H9 (cell line): ENCODE data around the gene ZBTB12. TPM values are rescaled to one million over a fixed set of nuclear protein-coding genes. Genes with fewer than 3 reads are reported as not detected.

ENCODE experiments used
- DNase-seq: peaks from one replicate; pipeline ENCODE4 v3.0.0-alpha.2; 2017
- H2AFZ ChIP-seq: one replicate; pipeline ENCODE4 v1.6.1; 2013; ENCODE audit warnings: mild to moderate bottlenecking, low read length, control low read depth, moderate library complexity
- H2AK5ac ChIP-seq: 2 replicates; pipeline ENCODE4 v1.6.1; 2013; ENCODE audit warnings: low read length, control low read depth, mixed read lengths; ENCODE audit not compliant: insufficient read length
- H2BK120ac ChIP-seq: one replicate; pipeline ENCODE4 v1.6.1; 2013; ENCODE audit warnings: low read depth, mild to moderate bottlenecking, low read length, control low read depth, inconsistent platforms; ENCODE audit not compliant: poor library complexity, severe bottlenecking
- H2BK12ac ChIP-seq: 2 replicates; pipeline ENCODE4 v1.6.1; 2013; ENCODE audit warnings: low read length, control low read depth, mixed read lengths, low read depth; ENCODE audit not compliant: insufficient read length
- H2BK15ac ChIP-seq: 2 replicates; pipeline ENCODE4 v1.6.1; 2013; ENCODE audit warnings: low read depth, low read length, control low read depth
- H2BK20ac ChIP-seq: one replicate; pipeline ENCODE4 v1.6.1; 2013; ENCODE audit warnings: low read depth, mild to moderate bottlenecking, low read length, control low read depth, inconsistent platforms; ENCODE audit not compliant: poor library complexity, severe bottlenecking
- H2BK5ac ChIP-seq: 2 replicates; pipeline ENCODE4 v1.6.1; 2013; ENCODE audit warnings: low read length, control low read depth, mixed read lengths; ENCODE audit not compliant: insufficient read length
- H3K14ac ChIP-seq: 2 replicates; pipeline ENCODE4 v1.6.1; 2013; ENCODE audit warnings: low read length, control low read depth; ENCODE audit not compliant: insufficient read depth
- H3K18ac ChIP-seq: 2 replicates; pipeline ENCODE4 v1.6.1; 2013; ENCODE audit warnings: low read depth, mild to moderate bottlenecking, mixed read lengths, low read length, control low read depth; ENCODE audit not compliant: insufficient read length
- H3K23ac ChIP-seq: 2 replicates; pipeline ENCODE4 v1.6.1; 2013; ENCODE audit warnings: low read length, control low read depth, mixed read lengths, low read depth; ENCODE audit not compliant: insufficient read length
- H3K23me2 ChIP-seq: 2 replicates; pipeline ENCODE4 v1.6.1; 2013; ENCODE audit warnings: low read depth, mild to moderate bottlenecking, mixed read lengths, low read length, control low read depth; ENCODE audit not compliant: insufficient read length, poor library complexity, severe bottlenecking
- H3K27ac ChIP-seq: 2 replicates; pipeline ENCODE4 v1.5.1; 2013; ENCODE audit warnings: low read length, control low read depth, mixed read lengths, low read depth; ENCODE audit not compliant: insufficient read length
- H3K27me3 ChIP-seq: 2 replicates; pipeline ENCODE4 v1.6.1; 2013; ENCODE audit warnings: low read length, control low read depth, inconsistent platforms; ENCODE audit not compliant: insufficient read depth
- H3K4ac ChIP-seq: 2 replicates; pipeline ENCODE4 v1.6.1; 2013; ENCODE audit warnings: low read depth, mild to moderate bottlenecking, control low read depth, inconsistent platforms, low read length, moderate library complexity
- H3K4me1 ChIP-seq: 2 replicates; pipeline ENCODE4 v1.6.1; 2013; ENCODE audit warnings: low read length, control low read depth, inconsistent platforms; ENCODE audit not compliant: insufficient read depth
- H3K4me2 ChIP-seq: 2 replicates; pipeline ENCODE4 v1.6.1; 2013; ENCODE audit warnings: low read length, control low read depth, mixed read lengths; ENCODE audit not compliant: insufficient read length, insufficient read depth
- H3K56ac ChIP-seq: 2 replicates; pipeline ENCODE4 v1.6.1; 2013; ENCODE audit warnings: low read depth, mild to moderate bottlenecking, mixed read lengths, low read length, control low read depth; ENCODE audit not compliant: insufficient read length
- H3K79me1 ChIP-seq: 2 replicates; pipeline ENCODE4 v1.6.1; 2013; ENCODE audit warnings: low read depth, mild to moderate bottlenecking, moderate library complexity, low read length, control low read depth, inconsistent platforms; ENCODE audit not compliant: insufficient read depth, poor library complexity, severe bottlenecking
- H3K79me2 ChIP-seq: 2 replicates; pipeline ENCODE4 v1.6.1; 2013; ENCODE audit warnings: low read length, control low read depth, inconsistent platforms; ENCODE audit not compliant: insufficient read depth
- H3K9ac ChIP-seq: 2 replicates; pipeline ENCODE4 v1.6.1; 2013; ENCODE audit warnings: low read length, control low read depth, mixed read lengths; ENCODE audit not compliant: insufficient read length; ENCODE audit errors: extremely low read depth
- H3K9me3 ChIP-seq: one replicate; pipeline ENCODE4 v1.6.1; 2013; ENCODE audit warnings: low read depth, low read length, inconsistent platforms; ENCODE audit not compliant: control insufficient read depth
- H3T11ph ChIP-seq: one replicate; pipeline ENCODE4 v1.6.1; 2013; ENCODE audit warnings: mild to moderate bottlenecking, low read length, control low read depth, inconsistent platforms
- H4K20me1 ChIP-seq: one replicate; pipeline ENCODE4 v1.6.1; 2013; ENCODE audit not compliant: control insufficient read depth, insufficient read length, insufficient read depth
- H4K5ac ChIP-seq: 2 replicates; pipeline ENCODE4 v1.6.1; 2013; ENCODE audit warnings: low read depth, mild to moderate bottlenecking, mixed read lengths, low read length, control low read depth; ENCODE audit not compliant: insufficient read length
- H4K8ac ChIP-seq: replicated peaks from 2 replicates; pipeline ENCODE4 v1.6.1; 2013; ENCODE audit warnings: low read length, control low read depth, mixed read lengths, low read depth; ENCODE audit not compliant: insufficient read length
- H4K91ac ChIP-seq: 2 replicates; pipeline ENCODE4 v1.6.1; 2013; ENCODE audit warnings: low read depth, mild to moderate bottlenecking, moderate library complexity, mixed read lengths, low read length, control low read depth; ENCODE audit not compliant: insufficient read length
- H3K27ac Mint-ChIP-seq, 3 experiments: 2 replicates in 2 of 3; 3 replicates in 1 of 3; pipeline ENCODE4 v1.8.0; 2020 to 2021; ENCODE audit warnings: mixed read lengths in 3 of 3, mild to moderate bottlenecking in 1 of 3, moderate library complexity in 1 of 3
- H3K27me3 Mint-ChIP-seq: 2 replicates; pipeline ENCODE4 v1.8.0; 2021; ENCODE audit warnings: low read depth, mild to moderate bottlenecking, moderate library complexity, mixed read lengths
- H3K36me3 Mint-ChIP-seq, 3 experiments: 2 replicates in 2 of 3; 3 replicates in 1 of 3; pipeline ENCODE4 v1.8.0; 2020 to 2021; ENCODE audit warnings: low read depth in 3 of 3, mixed read lengths in 3 of 3; ENCODE audit not compliant: insufficient read depth in 1 of 3
- H3K4me1 Mint-ChIP-seq, 2 experiments: 2 replicates each; pipeline ENCODE4 v1.8.0; 2020; ENCODE audit warnings: mixed read lengths in 2 of 2
- H3K4me3 Mint-ChIP-seq, 2 experiments: 2 replicates in 1 of 2; 3 replicates in 1 of 2; pipeline ENCODE4 v1.8.0; 2020 to 2021; ENCODE audit warnings: mild to moderate bottlenecking in 2 of 2, mixed read lengths in 2 of 2, moderate library complexity in 1 of 2
- H3K9me3 Mint-ChIP-seq, 2 experiments: 2 replicates in 1 of 2; 3 replicates in 1 of 2; pipeline ENCODE4 v1.8.0; 2020; ENCODE audit warnings: mild to moderate bottlenecking in 2 of 2, mixed read lengths in 2 of 2, moderate library complexity in 1 of 2
- WGBS: extraction: QIAGEN DNeasy Blood & Tissue Kit; methylation state at CpG from one replicate; pipeline ENCODE4 v1.1.7; 2013; ENCODE audit warnings: missing lambda C conversion rate, low lambda C conversion rate, mixed read lengths; ENCODE audit not compliant: insufficient read length; ENCODE audit errors: extremely low coverage; 5-methylcytosine and 5-hydroxymethylcytosine counted together
- total RNA-seq: library from RNA; stranded (reverse); gene quantifications from 2 replicates; pipeline ENCODE4 v1.2.1, GENCODE V29; 2021
- TF ChIP-seq, protein P1 (sequence below): fragments of 200-600 bp; sonication (generic); conservative IDR thresholded peaks from 3 replicates; pipeline ENCODE4 v1.8.0; 2021; ENCODE audit warnings: antibody characterized with exemption, mild to moderate bottlenecking

Gene ZBTB12
- total RNA-seq, 1 experiment from 2014 or later: 31.0 TPM

- TF ChIP-seq, protein P1, sequence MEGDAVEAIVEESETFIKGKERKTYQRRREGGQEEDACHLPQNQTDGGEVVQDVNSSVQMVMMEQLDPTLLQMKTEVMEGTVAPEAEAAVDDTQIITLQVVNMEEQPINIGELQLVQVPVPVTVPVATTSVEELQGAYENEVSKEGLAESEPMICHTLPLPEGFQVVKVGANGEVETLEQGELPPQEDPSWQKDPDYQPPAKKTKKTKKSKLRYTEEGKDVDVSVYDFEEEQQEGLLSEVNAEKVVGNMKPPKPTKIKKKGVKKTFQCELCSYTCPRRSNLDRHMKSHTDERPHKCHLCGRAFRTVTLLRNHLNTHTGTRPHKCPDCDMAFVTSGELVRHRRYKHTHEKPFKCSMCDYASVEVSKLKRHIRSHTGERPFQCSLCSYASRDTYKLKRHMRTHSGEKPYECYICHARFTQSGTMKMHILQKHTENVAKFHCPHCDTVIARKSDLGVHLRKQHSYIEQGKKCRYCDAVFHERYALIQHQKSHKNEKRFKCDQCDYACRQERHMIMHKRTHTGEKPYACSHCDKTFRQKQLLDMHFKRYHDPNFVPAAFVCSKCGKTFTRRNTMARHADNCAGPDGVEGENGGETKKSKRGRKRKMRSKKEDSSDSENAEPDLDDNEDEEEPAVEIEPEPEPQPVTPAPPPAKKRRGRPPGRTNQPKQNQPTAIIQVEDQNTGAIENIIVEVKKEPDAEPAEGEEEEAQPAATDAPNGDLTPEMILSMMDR: no peak
- Mint-ChIP-seq H3K4me1 (no peaks in the 10 kb centered on the region; a peak in 1 of 4 replicates), H3K36me3 (peaks cover 0 to 6% (median 2%) of the 10 kb centered on the region in 3 experiments; a peak in 1 of 7 replicates), H3K27me3 (peaks cover 17% of the 10 kb centered on the region), H3K9me3 (peaks cover 9 to 13% of the 10 kb centered on the region in 2 experiments), H3K27ac (no peak overlapping the region), H3K4me3 (no peak overlapping the region)
- Histone ChIP-seq H2BK5ac (no peak overlapping the region), H3K9ac (no peak overlapping the region), H3K9me3 (no peaks in the 10 kb centered on the region), H3T11ph (no peak overlapping the region), H4K20me1 (no peaks in the 10 kb centered on the region), H2BK120ac (no peak overlapping the region), H3K79me2 (no peaks in the 10 kb centered on the region), H3K23me2 (no peaks in the 10 kb centered on the region), H3K4ac (no peak overlapping the region), H3K27me3 (no peaks in the 10 kb centered on the region), H3K56ac (no peak overlapping the region), H3K14ac (no peak overlapping the region; the same call in 1 of the 2 replicates), H2AK5ac (no peak overlapping the region), H2BK20ac (no peak overlapping the region), H3K18ac (no peak overlapping the region), H3K27ac (no peak overlapping the region), H3K23ac (no peak overlapping the region), H4K91ac (no peak overlapping the region), H4K8ac (no peak overlapping the region), H2BK12ac (no peak overlapping the region), H3K4me1 (no peaks in the 10 kb centered on the region), H3K4me2 (no peak overlapping the region), H2AFZ (no peak overlapping the region), H3K79me1 (no peaks in the 10 kb centered on the region), H4K5ac (no peak overlapping the region), H2BK15ac (no peak overlapping the region)
- WGBS: no CpG with 5 or more reads among the region's 9 CpGs
- no peak for DNase-seq
Observed at GRCh38 chr6:31928672-31928939, 26.7 kb upstream of the ZBTB12 start.
